CD14-positive monocyte (primary cell): ENCODE measurements around the gene NTSR2. TPM values are rescaled to one million over a fixed set of nuclear protein-coding genes. Genes with fewer than 3 reads are reported as not detected.

ENCODE experiments used
- DNase-seq, 3 donors: peaks; one replicate each; pipeline ENCODE4 v3.0.0-alpha.2; 2011 to 2022
- H2AFZ ChIP-seq: 2 replicates; pipeline ENCODE4 v1.6.0; 2012; ENCODE audit warnings: mild to moderate bottlenecking, low read depth, low read length, inconsistent platforms; ENCODE audit not compliant: insufficient read depth, poor library complexity, severe bottlenecking
- H3K27ac ChIP-seq, 2 donors: 1 replicate in 1 of 2; 2 replicates in 1 of 2; pipeline ENCODE4 v1.5.1; 2012 to 2013; ENCODE audit warnings: low read length in 2 of 2, control low read depth in 1 of 2, inconsistent platforms in 1 of 2, low read depth in 1 of 2, mild to moderate bottlenecking in 1 of 2
- H3K27me3 ChIP-seq, 2 donors: one replicate each; pipeline versions ENCODE4 v1.6.0 to v1.6.1; 2011 to 2013; ENCODE audit warnings: low read length in 2 of 2; ENCODE audit not compliant: control insufficient read depth in 2 of 2, insufficient read depth in 2 of 2
- H3K36me3 ChIP-seq, 2 donors: replicated peaks in 1 of 2; 1 replicate in 1 of 2; 2 replicates in 1 of 2; pipeline versions ENCODE4 v1.5.1 to v1.6.1; 2012 to 2013; ENCODE audit warnings: low read length in 2 of 2, control low read depth in 1 of 2, inconsistent platforms in 1 of 2, mild to moderate bottlenecking in 1 of 2; ENCODE audit not compliant: insufficient read depth in 2 of 2, control insufficient read depth in 1 of 2
- H3K4me1 ChIP-seq, 2 donors: 1 replicate in 1 of 2; 2 replicates in 1 of 2; pipeline versions ENCODE4 v1.5.1 to v1.6.1; 2012 to 2013; ENCODE audit warnings: low read length in 2 of 2, control low read depth in 1 of 2, inconsistent platforms in 1 of 2, mild to moderate bottlenecking in 1 of 2, moderate library complexity in 1 of 2; ENCODE audit not compliant: insufficient read depth in 2 of 2, control insufficient read depth in 1 of 2
- H3K4me2 ChIP-seq: replicated peaks from 2 replicates; pipeline ENCODE3; 2012; ENCODE audit warnings: low read length, moderate library complexity, mild to moderate bottlenecking; ENCODE audit not compliant: poor library complexity, severe bottlenecking; ENCODE audit errors: extremely low read depth
- H3K4me3 ChIP-seq, 3 experiments: fragments of 200-600 bp in 1 of 3; sonication (generic) in 1 of 3; replicated peaks in 1 of 3; 1 replicate in 2 of 3; 2 replicates in 1 of 3; pipeline ENCODE4 v1.5.1; 2011 to 2013; ENCODE audit warnings: low read length in 3 of 3, mild to moderate bottlenecking in 3 of 3, control low read depth in 2 of 3, low read depth in 2 of 3, inconsistent platforms in 1 of 3, moderate library complexity in 1 of 3
- H3K79me2 ChIP-seq: 2 replicates; pipeline ENCODE4 v1.6.0; 2012; ENCODE audit warnings: mild to moderate bottlenecking, control low read depth, inconsistent platforms, low read length, moderate library complexity; ENCODE audit not compliant: insufficient read depth
- H3K9ac ChIP-seq: 2 replicates; pipeline ENCODE4 v1.6.0; 2017; ENCODE audit warnings: low read length, mild to moderate bottlenecking; ENCODE audit not compliant: insufficient read depth, poor library complexity, severe bottlenecking
- H3K9me3 ChIP-seq, 2 donors: replicated peaks in 1 of 2; 1 replicate in 1 of 2; 2 replicates in 1 of 2; pipeline versions ENCODE4 v1.5.1 to v1.6.1; 2012 to 2013; ENCODE audit warnings: low read length in 2 of 2, control low read depth in 1 of 2; ENCODE audit not compliant: control insufficient read depth in 1 of 2, insufficient read depth in 1 of 2
- H4K20me1 ChIP-seq: 2 replicates; pipeline ENCODE4 v1.6.0; 2012; ENCODE audit warnings: mild to moderate bottlenecking, low read length, control low read depth, moderate library complexity; ENCODE audit not compliant: insufficient read depth
- H3K27ac Mint-ChIP-seq, 7 donors: one replicate each; pipeline ENCODE4 v1.8.0; 2020; ENCODE audit warnings: mild to moderate bottlenecking in 7 of 7, mixed read lengths in 7 of 7, moderate library complexity in 6 of 7, inconsistent platforms in 2 of 7
- H3K27me3 Mint-ChIP-seq, 3 donors: one replicate each; pipeline ENCODE4 v1.8.0; 2021 to 2022; ENCODE audit warnings: low read depth in 3 of 3, mild to moderate bottlenecking in 3 of 3, mixed read lengths in 3 of 3, moderate library complexity in 3 of 3, inconsistent platforms in 1 of 3
- H3K36me3 Mint-ChIP-seq, 2 donors: one replicate each; pipeline ENCODE4 v1.8.0; 2020; ENCODE audit warnings: mixed read lengths in 2 of 2, inconsistent platforms in 1 of 2, mild to moderate bottlenecking in 1 of 2
- H3K4me1 Mint-ChIP-seq: one replicate; pipeline ENCODE4 v1.8.0; 2020; ENCODE audit warnings: mild to moderate bottlenecking, mixed read lengths
- H3K4me3 Mint-ChIP-seq, 2 donors: one replicate each; pipeline ENCODE4 v1.8.0; 2020; ENCODE audit warnings: mild to moderate bottlenecking in 2 of 2, mixed read lengths in 2 of 2, moderate library complexity in 1 of 2
- H3K9me3 Mint-ChIP-seq, 7 donors: one replicate each; pipeline ENCODE4 v1.8.0; 2020 to 2022; ENCODE audit warnings: mixed read lengths in 7 of 7, mild to moderate bottlenecking in 6 of 7, moderate library complexity in 6 of 7, inconsistent platforms in 2 of 7
- CTCF ChIP-seq: fragments of 200-600 bp; IDR thresholded peaks from one replicate; pipeline ENCODE4 v1.8.0; 2022; ENCODE audit warnings: antibody characterized with exemption, mild to moderate bottlenecking
- WGBS: methylation state at CpG from one replicate; pipeline ENCODE4 v1.1.5; 2013; ENCODE audit warnings: missing lambda C conversion rate; ENCODE audit not compliant: insufficient coverage; 5-methylcytosine and 5-hydroxymethylcytosine counted together
- intact Hi-C, 2 donors: fragments of 100-400 bp; cut with micrococcal nuclease; formaldehyde crosslinking; loops; one replicate each; pipeline versions ENCODE4 v1.15.0 to v1.15.1; 2023
- polyA plus RNA-seq, 3 donors: library from polyadenylated mRNA; depleted of rRNA in 1 of 3; unstranded in 2 of 3; stranded (reverse) in 1 of 3; fragments of 300-500 nt in 2 of 3; fragments of >200 nt in 1 of 3; fragmentation: Illumina TruSeq in 2 of 3; gene quantifications; 1 replicate in 2 of 3; 2 replicates in 1 of 3; pipeline ENCODE4 v1.2.3, GENCODE V29; 2012 to 2021

Gene NTSR2
- polyA plus RNA-seq, 3 donors = not detected

DNA sequence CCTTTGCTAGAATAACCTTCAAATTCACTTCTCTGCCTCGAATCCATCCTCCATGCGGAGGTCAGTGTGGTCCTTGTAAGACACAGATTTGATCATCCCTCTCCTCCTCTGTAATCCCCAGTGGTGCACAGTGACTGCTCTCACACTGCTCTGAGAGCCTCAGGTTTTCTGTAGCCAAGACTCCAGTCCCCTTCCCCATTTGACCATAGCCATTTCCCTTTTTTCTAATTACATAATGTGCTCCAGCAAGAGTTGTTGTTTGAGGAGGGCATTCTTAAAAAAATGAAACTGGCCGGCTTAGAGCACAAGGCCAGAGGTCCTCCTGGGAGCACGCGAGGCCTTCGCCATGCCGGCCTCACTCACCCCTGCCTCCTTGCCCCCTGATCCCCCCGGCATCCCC, 41.8 kb upstream of the NTSR2 start:
- WGBS = 66% methylated on average over 8 of the region's 8 CpGs
- H3K4me2 ChIP-seq = peak overlapping the region; percentile 9
- no peak for TF ChIP-seq CTCF
- H3K9me3 ChIP-seq = no peaks in the 10 kb centered on the region
- H3K4me1 ChIP-seq = peaks cover 23 to 24% of the 10 kb centered on the region in 2 donors
- Mint-ChIP-seq H3K4me3 (no peak overlapping the region), H3K27ac (peak overlapping the region in 6 of 7 donors; percentile 19 to 86 (median 51)), H3K9me3 (peaks cover 0 to 2% (median 0%) of the 10 kb centered on the region in 7 donors), H3K4me1 (peaks cover 22% of the 10 kb centered on the region), H3K36me3 (no peaks in the 10 kb centered on the region), H3K27me3 (peaks cover 0 to 2% (median 2%) of the 10 kb centered on the region in 3 donors)
- H3K79me2 ChIP-seq = no peaks in the 10 kb centered on the region
- peak; percentile 41 to 64 (median 56) for DNase-seq
- H3K27ac ChIP-seq = peak overlapping the region; percentile 8 to 34
- H4K20me1 ChIP-seq = no peaks in the 10 kb centered on the region
- H3K27me3 ChIP-seq = no peaks in the 10 kb centered on the region
- peak overlapping the region; percentile 27 for H2AFZ ChIP-seq
- H3K9ac ChIP-seq = no peak overlapping the region
- intact Hi-C loops = no loop called here
- no peaks in the 10 kb centered on the region for H3K36me3 ChIP-seq
- no peak overlapping the region for H3K4me3 ChIP-seq

DNA sequence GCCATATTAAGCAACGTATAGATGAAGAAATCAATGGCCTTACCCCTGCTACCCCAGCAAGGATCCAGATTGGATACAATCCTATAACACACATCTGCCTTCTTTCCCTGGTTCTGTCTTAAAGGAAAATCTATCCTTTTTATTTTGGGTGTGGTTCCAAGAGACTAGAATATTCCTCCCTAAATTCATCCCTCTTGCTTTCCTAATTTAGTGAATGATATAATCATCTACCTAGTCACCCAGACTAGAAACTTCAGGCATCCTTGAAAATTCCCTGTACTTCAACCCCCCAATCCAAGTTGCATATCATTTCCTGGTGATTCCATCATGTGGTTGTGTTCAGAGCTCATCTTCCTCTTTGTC, 41.3 kb upstream of the NTSR2 start:
- WGBS = no CpG with 5 or more reads among the region's 1 CpG
- peaks cover 18 to 19% of the 10 kb centered on the region in 2 donors for H3K4me1 ChIP-seq
- H3K4me2 ChIP-seq = peak overlapping the region; percentile 9
- H3K27ac Mint-ChIP-seq = peak overlapping the region in 3 of 7 donors; percentile 21 to 86 (median 73)
- H3K9me3 ChIP-seq = no peaks in the 10 kb centered on the region
- H4K20me1 ChIP-seq = no peaks in the 10 kb centered on the region
- no peak overlapping the region for H3K27ac ChIP-seq
- H3K27me3 ChIP-seq = no peaks in the 10 kb centered on the region
- H3K4me3 Mint-ChIP-seq = no peak overlapping the region
- peaks cover 0 to 2% (median 1%) of the 10 kb centered on the region in 3 donors for H3K27me3 Mint-ChIP-seq
- peaks cover 18% of the 10 kb centered on the region for H3K4me1 Mint-ChIP-seq
- no peaks in the 10 kb centered on the region for H3K79me2 ChIP-seq
- peaks cover 0 to 2% (median 0%) of the 10 kb centered on the region in 7 donors for H3K9me3 Mint-ChIP-seq
- H2AFZ ChIP-seq = peak overlapping the region; percentile 27
- no peaks in the 10 kb centered on the region for H3K36me3 Mint-ChIP-seq
- intact Hi-C loops = no loop called here
- TF ChIP-seq CTCF = no peak
- H3K4me3 ChIP-seq = no peak overlapping the region
- H3K9ac ChIP-seq = no peak overlapping the region
- DNase-seq = peak in 2 of 3 donors; percentile 28 to 59
- H3K36me3 ChIP-seq = no peaks in the 10 kb centered on the region
